Activated naive CD8-positive, alpha-beta T cell treated with anti-CD3 and anti-CD28 coated beads, Interleukin-2, amount 10 ng/mL, durations not matched to agents 7 days and 5 days (primary cell): Measurements from ENCODE around the gene CYP2B6. TPM values are rescaled to one million over a fixed set of nuclear protein-coding genes. Genes with fewer than 3 reads are reported as not detected.
"Not testable (repeated sequence)": the region's sequence is repeated elsewhere in the genome, so short reads cannot be mapped to it uniquely, and the experiment has no call there.

Source experiments
- ATAC-seq: fragments of 150-1000 bp; cut with Tn5 transposase; one replicate; pipeline ENCODE4 v1.10.0; 2021; ENCODE audit warnings: low read depth, moderate library complexity
- POLR2A ChIA-PET: fragments of 350-600 bp; sonication (Branson Sonifier 250); formaldehyde crosslinking; loops from one replicate; lab custom pipeline; 2021; ENCODE audit warnings: antibody characterized with exemption; lab: Charles Lee
- DNase-seq: peaks from one replicate; pipeline ENCODE4 v3.0.0; 2021
- H3K27ac Mint-ChIP-seq: one replicate; pipeline ENCODE4 v1.8.0; 2022; ENCODE audit warnings: mild to moderate bottlenecking, mixed read lengths
- H3K27me3 Mint-ChIP-seq: one replicate; pipeline ENCODE4 v1.8.0; 2022; ENCODE audit warnings: mild to moderate bottlenecking, moderate library complexity, mixed read lengths
- H3K36me3 Mint-ChIP-seq: one replicate; pipeline ENCODE4 v1.8.0; 2021; ENCODE audit warnings: mild to moderate bottlenecking, mixed read lengths
- H3K4me1 Mint-ChIP-seq: one replicate; pipeline ENCODE4 v1.8.0; 2021; ENCODE audit warnings: mixed read lengths
- H3K4me3 Mint-ChIP-seq: one replicate; pipeline ENCODE4 v1.8.0; 2022; ENCODE audit warnings: mild to moderate bottlenecking, moderate library complexity, mixed read lengths
- H3K9me3 Mint-ChIP-seq: one replicate; pipeline ENCODE4 v1.8.0; 2021; ENCODE audit warnings: mixed read lengths
- total RNA-seq, 2 experiments: library from RNA; stranded (reverse); gene quantifications; one replicate each; pipeline ENCODE4 v1.2.3, GENCODE V29; 2021

CYP2B6 gene
- total RNA-seq, result not detected

- Mint-ChIP-seq H3K36me3 (no peaks in the 10 kb centered on the region), H3K27ac (no peak within 1 kb of the TSS), H3K4me3 (no peak within 1 kb of the TSS), H3K27me3 (peaks cover 8% of the 10 kb centered on the region), H3K4me1 (peaks cover 1% of the 10 kb centered on the region), H3K9me3 (peaks cover 6% of the 10 kb centered on the region)
- ATAC-seq, result no peak
- DNase-seq, result no peak
- POLR2A ChIA-PET, result no interaction called here
These were observed at the start of gene CYP2B6 for GRCh38 chr19:40990972-40991381. Gene CYP2B6 (plus strand): TSS chr19:40991282. CDS start chr19:40991306, 24 bp downstream.

- H3K27me3 Mint-ChIP-seq, result peaks cover 10% of the 10 kb centered on the region
- DNase-seq (no peak), ATAC-seq (no peak)
- H3K4me3 Mint-ChIP-seq, result no peak overlapping the region
- H3K27ac Mint-ChIP-seq, result no peak overlapping the region
- no peaks in the 10 kb centered on the region for H3K36me3 Mint-ChIP-seq
- H3K4me1 Mint-ChIP-seq, result no peaks in the 10 kb centered on the region
- no peaks in the 10 kb centered on the region for H3K9me3 Mint-ChIP-seq
- POLR2A ChIA-PET, result interaction anchor here (0.6 kb wide), 1 partner anchor 75 kb away, joined by 3 read pairs; no protein-coding TSS in a partner anchor
These were observed 49.4 kb upstream of the CYP2B6 start for GRCh38 chr19:40941481-40942219.

- POLR2A ChIA-PET, result no interaction called here
- DNase-seq (no peak), ATAC-seq (no peak)
- H3K36me3 Mint-ChIP-seq, result no peaks in the 10 kb centered on the region
- H3K9me3 Mint-ChIP-seq, result peaks cover 2% of the 10 kb centered on the region
- no peaks in the 10 kb centered on the region for H3K4me1 Mint-ChIP-seq
- no peak overlapping the region for H3K27ac Mint-ChIP-seq
- H3K27me3 Mint-ChIP-seq, result peaks cover 10% of the 10 kb centered on the region
- H3K4me3 Mint-ChIP-seq, result no peak overlapping the region
These were observed 45.4 kb upstream of the CYP2B6 start for GRCh38 chr19:40945645-40946044.

- no peak for DNase-seq
- POLR2A ChIA-PET, result no interaction called here
- H3K4me1 Mint-ChIP-seq, result no peaks in the 10 kb centered on the region
- no peak overlapping the region for H3K4me3 Mint-ChIP-seq
- ATAC-seq, result no peak
- peaks cover 10% of the 10 kb centered on the region for H3K27me3 Mint-ChIP-seq
- no peaks in the 10 kb centered on the region for H3K36me3 Mint-ChIP-seq
- H3K9me3 Mint-ChIP-seq, result peaks cover 3% of the 10 kb centered on the region
- H3K27ac Mint-ChIP-seq, result no peak overlapping the region
These were observed 44.0 kb upstream of the CYP2B6 start for GRCh38 chr19:40947114-40947513.

- H3K9me3 Mint-ChIP-seq, result peaks cover 3% of the 10 kb centered on the region
- no peak overlapping the region for H3K4me3 Mint-ChIP-seq
- H3K4me1 Mint-ChIP-seq, result no peaks in the 10 kb centered on the region
- H3K27ac Mint-ChIP-seq, result no peak overlapping the region
- DNase-seq (no peak), ATAC-seq (no peak)
- POLR2A ChIA-PET, result no interaction called here
- no peaks in the 10 kb centered on the region for H3K36me3 Mint-ChIP-seq
- H3K27me3 Mint-ChIP-seq, result peaks cover 10% of the 10 kb centered on the region
These were observed 43.5 kb upstream of the CYP2B6 start for GRCh38 chr19:40947573-40947972.

- H3K36me3 Mint-ChIP-seq, result no peaks in the 10 kb centered on the region
- H3K27me3 Mint-ChIP-seq, result peaks cover 11% of the 10 kb centered on the region
- H3K4me1 Mint-ChIP-seq, result no peaks in the 10 kb centered on the region
- no peak for ATAC-seq
- DNase-seq, result no peak
- H3K9me3 Mint-ChIP-seq, result peaks cover 8% of the 10 kb centered on the region
- H3K4me3 Mint-ChIP-seq, result no peak overlapping the region
- no peak overlapping the region for H3K27ac Mint-ChIP-seq
- POLR2A ChIA-PET, result no interaction called here
These were observed 42.3 kb upstream of the CYP2B6 start for GRCh38 chr19:40948580-40949299.

- Mint-ChIP-seq H3K27ac (no peak overlapping the region), H3K4me1 (no peaks in the 10 kb centered on the region), H3K9me3 (peaks cover 26% of the 10 kb centered on the region), H3K27me3 (peaks cover 5% of the 10 kb centered on the region), H3K36me3 (no peaks in the 10 kb centered on the region), H3K4me3 (no peak overlapping the region)
- POLR2A ChIA-PET, result no interaction called here
- DNase-seq, result no peak
- no peak for ATAC-seq
These were observed 36.5 kb upstream of the CYP2B6 start for GRCh38 chr19:40954573-40954972.

- no peak overlapping the region for H3K27ac Mint-ChIP-seq
- no peaks in the 10 kb centered on the region for H3K4me1 Mint-ChIP-seq
- H3K36me3 Mint-ChIP-seq, result no peaks in the 10 kb centered on the region
- ATAC-seq (no peak), DNase-seq (no peak)
- no peak overlapping the region for H3K4me3 Mint-ChIP-seq
- peaks cover 16% of the 10 kb centered on the region for H3K9me3 Mint-ChIP-seq
- peaks cover 17% of the 10 kb centered on the region for H3K27me3 Mint-ChIP-seq
- POLR2A ChIA-PET, result no interaction called here
These were observed 31.7 kb upstream of the CYP2B6 start for GRCh38 chr19:40959338-40959737.

- Mint-ChIP-seq H3K4me1 (no peaks in the 10 kb centered on the region), H3K27ac (no peak overlapping the region), H3K9me3 (peaks cover 10% of the 10 kb centered on the region), H3K27me3 (peaks cover 17% of the 10 kb centered on the region), H3K4me3 (no peak overlapping the region), H3K36me3 (no peaks in the 10 kb centered on the region)
- ATAC-seq, result no peak
- POLR2A ChIA-PET, result no interaction called here
- DNase-seq, result no peak
These were observed 30.9 kb upstream of the CYP2B6 start for GRCh38 chr19:40960062-40960685.

- H3K4me1 Mint-ChIP-seq, result no peaks in the 10 kb centered on the region
- POLR2A ChIA-PET, result no interaction called here
- no peaks in the 10 kb centered on the region for H3K36me3 Mint-ChIP-seq
- DNase-seq (no peak), ATAC-seq (no peak)
- H3K27me3 Mint-ChIP-seq, result peaks cover 17% of the 10 kb centered on the region
- no peak overlapping the region for H3K27ac Mint-ChIP-seq
- H3K9me3 Mint-ChIP-seq, result peaks cover 9% of the 10 kb centered on the region
- no peak overlapping the region for H3K4me3 Mint-ChIP-seq
These were observed 30.3 kb upstream of the CYP2B6 start for GRCh38 chr19:40960780-40961179.

GRCh38 chr19:40962460-40962961, 28.6 kb upstream of the CYP2B6 start:
- H3K36me3 Mint-ChIP-seq, result no peaks in the 10 kb centered on the region
- ATAC-seq (no peak), DNase-seq (no peak)
- peaks cover 18% of the 10 kb centered on the region for H3K27me3 Mint-ChIP-seq
- H3K9me3 Mint-ChIP-seq, result peaks cover 8% of the 10 kb centered on the region
- no peak overlapping the region for H3K27ac Mint-ChIP-seq
- H3K4me3 Mint-ChIP-seq, result no peak overlapping the region
- POLR2A ChIA-PET, result no interaction called here
- H3K4me1 Mint-ChIP-seq, result no peaks in the 10 kb centered on the region

GRCh38 chr19:40964361-40964760, 26.7 kb upstream of the CYP2B6 start:
- not testable (repeated sequence) for H3K27ac Mint-ChIP-seq, H3K4me1 Mint-ChIP-seq, H3K36me3 Mint-ChIP-seq, ATAC-seq, H3K4me3 Mint-ChIP-seq, DNase-seq
- Mint-ChIP-seq H3K27me3 (peaks cover 26% of the 10 kb centered on the region), H3K9me3 (peaks cover 15% of the 10 kb centered on the region)
- POLR2A ChIA-PET, result interaction anchor here (0.8 kb wide), 1 partner anchor 156 kb away, joined by 3 read pairs; no protein-coding TSS in a partner anchor

GRCh38 chr19:40965351-40965750, 25.7 kb upstream of the CYP2B6 start:
- DNase-seq, H3K4me3 Mint-ChIP-seq, ATAC-seq, H3K27ac Mint-ChIP-seq, H3K36me3 Mint-ChIP-seq, POLR2A ChIA-PET: not testable (repeated sequence)
- H3K27me3 Mint-ChIP-seq, result peaks cover 27% of the 10 kb centered on the region
- peaks cover 17% of the 10 kb centered on the region for H3K4me1 Mint-ChIP-seq
- H3K9me3 Mint-ChIP-seq, result peaks cover 15% of the 10 kb centered on the region
